GM23338 (cell line): ENCODE results near the gene C2CD3. TPM values are rescaled to one million over a fixed set of nuclear protein-coding genes. Genes with fewer than 3 reads are reported as not detected.

Experiments used
- ATAC-seq: fragments of 200-7000 bp; cut with Tn5 transposase; 3 replicates; pipeline ENCODE4 v1.9.1; 2020
- DNase-seq: peaks from one replicate; pipeline ENCODE4 v3.0.0-alpha.2; 2015; ENCODE audit warnings: low spot score
- H2AFZ ChIP-seq: fragments of 200-600 bp; sonication (generic); 2 replicates; pipeline ENCODE4 v1.8.0; 2016; ENCODE audit warnings: antibody characterized with exemption, mild to moderate bottlenecking, moderate library complexity
- H3F3A ChIP-seq: fragments of 200-600 bp; sonication (generic); replicated peaks from 2 replicates; pipeline ENCODE4 v1.8.0; 2017; ENCODE audit warnings: antibody characterized with exemption, mixed run types, low read depth
- H3K27ac ChIP-seq: fragments of 200-600 bp; sonication (generic); 2 replicates; pipeline ENCODE4 v1.6.1; 2016; ENCODE audit warnings: low read depth
- H3K27me3 ChIP-seq: fragments of 200-600 bp; sonication (generic); 2 replicates; pipeline ENCODE4 v1.8.0; 2016; ENCODE audit warnings: mild to moderate bottlenecking, mixed run types, moderate library complexity; ENCODE audit not compliant: insufficient read depth
- H3K36me3 ChIP-seq: fragments of 200-600 bp; sonication (generic); 2 replicates; pipeline ENCODE4 v1.8.0; 2016; ENCODE audit warnings: mild to moderate bottlenecking; ENCODE audit not compliant: insufficient read depth
- H3K4me1 ChIP-seq: fragments of 200-600 bp; sonication (generic); 2 replicates; pipeline ENCODE4 v1.8.0; 2016; ENCODE audit warnings: mild to moderate bottlenecking, moderate library complexity; ENCODE audit not compliant: insufficient read depth
- H3K4me2 ChIP-seq: fragments of 200-600 bp; sonication (generic); 2 replicates; pipeline ENCODE4 v1.7.1; 2017; ENCODE audit warnings: mixed run types
- H3K4me3 ChIP-seq: fragments of 200-600 bp; sonication (generic); 2 replicates; pipeline ENCODE4 v1.6.1; 2016; ENCODE audit warnings: mixed run types
- H3K79me2 ChIP-seq: fragments of 200-600 bp; sonication (generic); replicated peaks from 2 replicates; pipeline ENCODE4 v1.8.0; 2017; ENCODE audit warnings: mild to moderate bottlenecking; ENCODE audit not compliant: insufficient read depth
- H3K9me2 ChIP-seq: fragments of 200-600 bp; sonication (generic); 2 replicates; pipeline ENCODE4 v1.8.0; 2017; ENCODE audit not compliant: insufficient read depth
- H4K20me1 ChIP-seq: fragments of 200-600 bp; sonication (generic); replicated peaks from 2 replicates; pipeline ENCODE4 v1.8.0; 2017; ENCODE audit warnings: mild to moderate bottlenecking; ENCODE audit not compliant: insufficient read depth
- H3K27ac Mint-ChIP-seq: 2 replicates; pipeline ENCODE4 v1.8.0; 2020; ENCODE audit warnings: inconsistent platforms, mild to moderate bottlenecking, moderate library complexity, mixed read lengths
- H3K27me3 Mint-ChIP-seq: 3 replicates; pipeline ENCODE4 v1.8.0; 2022; ENCODE audit warnings: low read depth, mild to moderate bottlenecking, moderate library complexity, mixed read lengths, inconsistent platforms; ENCODE audit not compliant: insufficient read depth, poor library complexity
- H3K36me3 Mint-ChIP-seq: 3 replicates; pipeline ENCODE4 v1.8.0; 2021; ENCODE audit warnings: low read depth, mild to moderate bottlenecking, inconsistent platforms, moderate library complexity, mixed read lengths
- H3K4me1 Mint-ChIP-seq: 3 replicates; pipeline ENCODE4 v1.8.0; 2020; ENCODE audit warnings: mild to moderate bottlenecking, inconsistent platforms, mixed read lengths
- H3K4me3 Mint-ChIP-seq: 3 replicates; pipeline ENCODE4 v1.8.0; 2021; ENCODE audit warnings: moderate library complexity, mild to moderate bottlenecking, inconsistent platforms, mixed read lengths
- H3K9me3 Mint-ChIP-seq: 3 replicates; pipeline ENCODE4 v1.8.0; 2020; ENCODE audit warnings: moderate library complexity, mild to moderate bottlenecking, inconsistent platforms, mixed read lengths
- CREB1 ChIP-seq: fragments of 250-450 bp; sonication (Bioruptor Pico); IDR thresholded peaks from 2 replicates; pipeline ENCODE4 v1.5.0; 2020; ENCODE audit warnings: low read depth, mild to moderate bottlenecking, moderate library complexity
- EZH2 ChIP-seq: fragments of 200-600 bp; sonication (generic); IDR thresholded peaks from one replicate; pipeline ENCODE4 v1.8.0; 2017; ENCODE audit warnings: antibody characterized with exemption, mild to moderate bottlenecking, low read depth; ENCODE audit not compliant: unreplicated experiment
- EZH2phosphoT487 ChIP-seq: fragments of 200-600 bp; sonication (generic); IDR thresholded peaks from one replicate; pipeline ENCODE4 v1.8.1; 2018; ENCODE audit warnings: antibody characterized with exemption; ENCODE audit not compliant: unreplicated experiment
- JUNB ChIP-seq: IDR thresholded peaks from one replicate; pipeline ENCODE4 v1.6.1; 2016; ENCODE audit warnings: antibody characterized with exemption; ENCODE audit not compliant: unreplicated experiment
- NANOG ChIP-seq: IDR thresholded peaks from 2 replicates; pipeline ENCODE4 v1.6.1; 2016; ENCODE audit warnings: antibody characterized with exemption, borderline replicate concordance
- POLR2AphosphoS5 ChIP-seq: IDR thresholded peaks from 2 replicates; pipeline ENCODE4 v1.6.1; 2016; ENCODE audit warnings: antibody characterized with exemption, low read depth
- STAT1 ChIP-seq: IDR thresholded peaks from one replicate; pipeline ENCODE4 v1.6.1; 2016; ENCODE audit warnings: antibody characterized with exemption; ENCODE audit not compliant: unreplicated experiment
- ZNF114 ChIP-seq: fragments of 250-450 bp; sonication (Bioruptor Pico); IDR thresholded peaks from 2 replicates; pipeline ENCODE4 v1.5.0; 2020; ENCODE audit warnings: mild to moderate bottlenecking, moderate library complexity
- ZNF331 ChIP-seq: fragments of 250-450 bp; sonication (Bioruptor Pico); IDR thresholded peaks from 2 replicates; pipeline ENCODE4 v1.5.0; 2020; ENCODE audit warnings: low read depth, mild to moderate bottlenecking, moderate library complexity
- polyA plus RNA-seq: library from polyadenylated mRNA; unstranded; fragments of >200 nt; fragmentation: Nextera tagmentation; extraction: Ambion mirVana; gene quantifications from 2 replicates; pipeline ENCODE4 v1.2.1, GENCODE V29; 2016
- total RNA-seq: library from RNA; depleted of rRNA; stranded (reverse); fragments of >200 nt; shearing (Covaris generic); gene quantifications from 2 replicates; pipeline ENCODE4 v1.2.3, GENCODE V29; 2014
- TF ChIP-seq, protein P1 (sequence below), 2 experiments: fragments of 200-600 bp in 1 of 2; sonication (generic) in 1 of 2; conservative IDR thresholded peaks; 2 replicates each; pipeline versions ENCODE4 v1.5.1 to v1.6.1; 2016 to 2017; ENCODE audit warnings: antibody characterized with exemption in 2 of 2, low read depth in 2 of 2, mild to moderate bottlenecking in 2 of 2, moderate library complexity in 1 of 2
- TF ChIP-seq, protein P2 (sequence below): IDR thresholded peaks from one replicate; pipeline ENCODE4 v1.6.1; 2018; ENCODE audit warnings: antibody characterized with exemption; ENCODE audit not compliant: unreplicated experiment
- TF ChIP-seq, protein P3 (sequence below): IDR thresholded peaks from 2 replicates; pipeline ENCODE4 v1.6.1; 2016; ENCODE audit warnings: antibody characterized with exemption
- TF ChIP-seq, protein P4 (sequence below): fragments of 250-450 bp; sonication (Bioruptor Pico); IDR thresholded peaks from 2 replicates; pipeline ENCODE4 v1.5.0; 2020; ENCODE audit warnings: mild to moderate bottlenecking, moderate library complexity

C2CD3 gene
- total and polyA plus RNA-seq, 2 experiments from 2014 or later, result 15.5 to 29.5 TPM

DNA sequence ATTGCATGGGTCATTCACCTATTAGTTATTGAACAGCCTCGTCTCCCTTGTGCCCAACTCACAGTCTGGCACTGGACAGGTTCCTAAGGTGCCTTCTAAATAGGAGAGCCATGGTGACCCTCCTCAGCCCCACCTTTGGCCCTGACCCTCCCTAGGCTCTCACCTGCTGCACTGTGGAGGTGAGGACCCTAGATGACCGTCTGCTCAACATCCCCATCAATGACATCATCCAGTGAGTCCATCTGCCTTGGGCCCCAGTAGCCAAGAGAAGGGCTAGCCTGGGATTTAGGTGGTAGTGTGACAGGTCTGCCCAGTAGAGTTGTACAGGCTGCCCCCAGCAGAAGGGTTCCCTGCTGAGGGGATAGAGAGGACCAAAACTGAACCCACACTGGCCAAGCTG is 201.7 kb downstream of the C2CD3 start:
- TF ChIP-seq, protein P1, sequence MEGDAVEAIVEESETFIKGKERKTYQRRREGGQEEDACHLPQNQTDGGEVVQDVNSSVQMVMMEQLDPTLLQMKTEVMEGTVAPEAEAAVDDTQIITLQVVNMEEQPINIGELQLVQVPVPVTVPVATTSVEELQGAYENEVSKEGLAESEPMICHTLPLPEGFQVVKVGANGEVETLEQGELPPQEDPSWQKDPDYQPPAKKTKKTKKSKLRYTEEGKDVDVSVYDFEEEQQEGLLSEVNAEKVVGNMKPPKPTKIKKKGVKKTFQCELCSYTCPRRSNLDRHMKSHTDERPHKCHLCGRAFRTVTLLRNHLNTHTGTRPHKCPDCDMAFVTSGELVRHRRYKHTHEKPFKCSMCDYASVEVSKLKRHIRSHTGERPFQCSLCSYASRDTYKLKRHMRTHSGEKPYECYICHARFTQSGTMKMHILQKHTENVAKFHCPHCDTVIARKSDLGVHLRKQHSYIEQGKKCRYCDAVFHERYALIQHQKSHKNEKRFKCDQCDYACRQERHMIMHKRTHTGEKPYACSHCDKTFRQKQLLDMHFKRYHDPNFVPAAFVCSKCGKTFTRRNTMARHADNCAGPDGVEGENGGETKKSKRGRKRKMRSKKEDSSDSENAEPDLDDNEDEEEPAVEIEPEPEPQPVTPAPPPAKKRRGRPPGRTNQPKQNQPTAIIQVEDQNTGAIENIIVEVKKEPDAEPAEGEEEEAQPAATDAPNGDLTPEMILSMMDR (conservative IDR thresholded peaks at IDR 0.05; ENCODE audit: low read depth in 2 of 2), result no peak
- TF ChIP-seq CREB1 (CRISPR knock-in tag) (no peak), POLR2AphosphoS5 (no peak), NANOG (no peak), EZH2 (no peak), ZNF114 (CRISPR knock-in tag) (no peak), JUNB (no peak), ZNF331 (no peak), EZH2phosphoT487 (no peak), STAT1 (no peak)
- TF ChIP-seq, protein P2, sequence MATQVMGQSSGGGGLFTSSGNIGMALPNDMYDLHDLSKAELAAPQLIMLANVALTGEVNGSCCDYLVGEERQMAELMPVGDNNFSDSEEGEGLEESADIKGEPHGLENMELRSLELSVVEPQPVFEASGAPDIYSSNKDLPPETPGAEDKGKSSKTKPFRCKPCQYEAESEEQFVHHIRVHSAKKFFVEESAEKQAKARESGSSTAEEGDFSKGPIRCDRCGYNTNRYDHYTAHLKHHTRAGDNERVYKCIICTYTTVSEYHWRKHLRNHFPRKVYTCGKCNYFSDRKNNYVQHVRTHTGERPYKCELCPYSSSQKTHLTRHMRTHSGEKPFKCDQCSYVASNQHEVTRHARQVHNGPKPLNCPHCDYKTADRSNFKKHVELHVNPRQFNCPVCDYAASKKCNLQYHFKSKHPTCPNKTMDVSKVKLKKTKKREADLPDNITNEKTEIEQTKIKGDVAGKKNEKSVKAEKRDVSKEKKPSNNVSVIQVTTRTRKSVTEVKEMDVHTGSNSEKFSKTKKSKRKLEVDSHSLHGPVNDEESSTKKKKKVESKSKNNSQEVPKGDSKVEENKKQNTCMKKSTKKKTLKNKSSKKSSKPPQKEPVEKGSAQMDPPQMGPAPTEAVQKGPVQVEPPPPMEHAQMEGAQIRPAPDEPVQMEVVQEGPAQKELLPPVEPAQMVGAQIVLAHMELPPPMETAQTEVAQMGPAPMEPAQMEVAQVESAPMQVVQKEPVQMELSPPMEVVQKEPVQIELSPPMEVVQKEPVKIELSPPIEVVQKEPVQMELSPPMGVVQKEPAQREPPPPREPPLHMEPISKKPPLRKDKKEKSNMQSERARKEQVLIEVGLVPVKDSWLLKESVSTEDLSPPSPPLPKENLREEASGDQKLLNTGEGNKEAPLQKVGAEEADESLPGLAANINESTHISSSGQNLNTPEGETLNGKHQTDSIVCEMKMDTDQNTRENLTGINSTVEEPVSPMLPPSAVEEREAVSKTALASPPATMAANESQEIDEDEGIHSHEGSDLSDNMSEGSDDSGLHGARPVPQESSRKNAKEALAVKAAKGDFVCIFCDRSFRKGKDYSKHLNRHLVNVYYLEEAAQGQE, result no peak
- TF ChIP-seq, protein P3, sequence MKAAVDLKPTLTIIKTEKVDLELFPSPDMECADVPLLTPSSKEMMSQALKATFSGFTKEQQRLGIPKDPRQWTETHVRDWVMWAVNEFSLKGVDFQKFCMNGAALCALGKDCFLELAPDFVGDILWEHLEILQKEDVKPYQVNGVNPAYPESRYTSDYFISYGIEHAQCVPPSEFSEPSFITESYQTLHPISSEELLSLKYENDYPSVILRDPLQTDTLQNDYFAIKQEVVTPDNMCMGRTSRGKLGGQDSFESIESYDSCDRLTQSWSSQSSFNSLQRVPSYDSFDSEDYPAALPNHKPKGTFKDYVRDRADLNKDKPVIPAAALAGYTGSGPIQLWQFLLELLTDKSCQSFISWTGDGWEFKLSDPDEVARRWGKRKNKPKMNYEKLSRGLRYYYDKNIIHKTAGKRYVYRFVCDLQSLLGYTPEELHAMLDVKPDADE, result no peak
- TF ChIP-seq, protein P4, sequence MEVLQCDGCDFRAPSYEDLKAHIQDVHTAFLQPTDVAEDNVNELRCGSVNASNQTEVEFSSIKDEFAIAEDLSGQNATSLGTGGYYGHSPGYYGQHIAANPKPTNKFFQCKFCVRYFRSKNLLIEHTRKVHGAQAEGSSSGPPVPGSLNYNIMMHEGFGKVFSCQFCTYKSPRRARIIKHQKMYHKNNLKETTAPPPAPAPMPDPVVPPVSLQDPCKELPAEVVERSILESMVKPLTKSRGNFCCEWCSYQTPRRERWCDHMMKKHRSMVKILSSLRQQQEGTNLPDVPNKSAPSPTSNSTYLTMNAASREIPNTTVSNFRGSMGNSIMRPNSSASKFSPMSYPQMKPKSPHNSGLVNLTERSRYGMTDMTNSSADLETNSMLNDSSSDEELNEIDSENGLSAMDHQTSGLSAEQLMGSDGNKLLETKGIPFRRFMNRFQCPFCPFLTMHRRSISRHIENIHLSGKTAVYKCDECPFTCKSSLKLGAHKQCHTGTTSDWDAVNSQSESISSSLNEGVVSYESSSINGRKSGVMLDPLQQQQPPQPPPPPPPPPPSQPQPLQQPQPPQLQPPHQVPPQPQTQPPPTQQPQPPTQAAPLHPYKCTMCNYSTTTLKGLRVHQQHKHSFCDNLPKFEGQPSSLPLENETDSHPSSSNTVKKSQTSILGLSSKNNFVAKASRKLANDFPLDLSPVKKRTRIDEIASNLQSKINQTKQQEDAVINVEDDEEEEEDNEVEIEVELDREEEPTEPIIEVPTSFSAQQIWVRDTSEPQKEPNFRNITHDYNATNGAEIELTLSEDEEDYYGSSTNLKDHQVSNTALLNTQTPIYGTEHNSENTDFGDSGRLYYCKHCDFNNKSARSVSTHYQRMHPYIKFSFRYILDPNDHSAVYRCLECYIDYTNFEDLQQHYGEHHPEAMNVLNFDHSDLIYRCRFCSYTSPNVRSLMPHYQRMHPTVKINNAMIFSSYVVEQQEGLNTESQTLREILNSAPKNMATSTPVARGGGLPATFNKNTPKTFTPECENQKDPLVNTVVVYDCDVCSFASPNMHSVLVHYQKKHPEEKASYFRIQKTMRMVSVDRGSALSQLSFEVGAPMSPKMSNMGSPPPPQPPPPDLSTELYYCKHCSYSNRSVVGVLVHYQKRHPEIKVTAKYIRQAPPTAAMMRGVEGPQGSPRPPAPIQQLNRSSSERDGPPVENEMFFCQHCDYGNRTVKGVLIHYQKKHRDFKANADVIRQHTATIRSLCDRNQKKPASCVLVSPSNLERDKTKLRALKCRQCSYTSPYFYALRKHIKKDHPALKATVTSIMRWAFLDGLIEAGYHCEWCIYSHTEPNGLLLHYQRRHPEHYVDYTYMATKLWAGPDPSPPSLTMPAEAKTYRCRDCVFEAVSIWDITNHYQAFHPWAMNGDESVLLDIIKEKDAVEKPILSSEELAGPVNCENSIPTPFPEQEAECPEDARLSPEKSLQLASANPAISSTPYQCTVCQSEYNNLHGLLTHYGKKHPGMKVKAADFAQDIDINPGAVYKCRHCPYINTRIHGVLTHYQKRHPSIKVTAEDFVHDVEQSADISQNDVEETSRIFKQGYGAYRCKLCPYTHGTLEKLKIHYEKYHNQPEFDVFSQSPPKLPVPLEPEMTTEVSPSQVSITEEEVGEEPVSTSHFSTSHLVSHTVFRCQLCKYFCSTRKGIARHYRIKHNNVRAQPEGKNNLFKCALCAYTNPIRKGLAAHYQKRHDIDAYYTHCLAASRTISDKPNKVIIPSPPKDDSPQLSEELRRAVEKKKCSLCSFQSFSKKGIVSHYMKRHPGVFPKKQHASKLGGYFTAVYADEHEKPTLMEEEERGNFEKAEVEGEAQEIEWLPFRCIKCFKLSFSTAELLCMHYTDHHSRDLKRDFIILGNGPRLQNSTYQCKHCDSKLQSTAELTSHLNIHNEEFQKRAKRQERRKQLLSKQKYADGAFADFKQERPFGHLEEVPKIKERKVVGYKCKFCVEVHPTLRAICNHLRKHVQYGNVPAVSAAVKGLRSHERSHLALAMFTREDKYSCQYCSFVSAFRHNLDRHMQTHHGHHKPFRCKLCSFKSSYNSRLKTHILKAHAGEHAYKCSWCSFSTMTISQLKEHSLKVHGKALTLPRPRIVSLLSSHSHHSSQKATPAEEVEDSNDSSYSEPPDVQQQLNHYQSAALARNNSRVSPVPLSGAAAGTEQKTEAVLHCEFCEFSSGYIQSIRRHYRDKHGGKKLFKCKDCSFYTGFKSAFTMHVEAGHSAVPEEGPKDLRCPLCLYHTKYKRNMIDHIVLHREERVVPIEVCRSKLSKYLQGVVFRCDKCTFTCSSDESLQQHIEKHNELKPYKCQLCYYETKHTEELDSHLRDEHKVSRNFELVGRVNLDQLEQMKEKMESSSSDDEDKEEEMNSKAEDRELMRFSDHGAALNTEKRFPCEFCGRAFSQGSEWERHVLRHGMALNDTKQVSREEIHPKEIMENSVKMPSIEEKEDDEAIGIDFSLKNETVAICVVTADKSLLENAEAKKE (CRISPR knock-in tag), result no peak
- no peaks in the 10 kb centered on the region for H3K79me2 ChIP-seq
- peaks cover 3% of the 10 kb centered on the region; the same call in 1 of the 3 replicates for H3K36me3 Mint-ChIP-seq
- no peaks in the 10 kb centered on the region for H3K36me3 ChIP-seq
- H3K27me3 Mint-ChIP-seq, result peaks cover 10% of the 10 kb centered on the region
- H3K9me3 Mint-ChIP-seq, result no peaks in the 10 kb centered on the region; the same call in 2 of the 3 replicates
- DNase-seq, result no peak
- H3K27ac ChIP-seq, result no peak overlapping the region
- no peaks in the 10 kb centered on the region for H3K27me3 ChIP-seq
- H4K20me1 ChIP-seq, result no peaks in the 10 kb centered on the region
- H3K4me3 Mint-ChIP-seq, result no peak overlapping the region
- H3K4me3 ChIP-seq, result no peak overlapping the region
- H3K4me2 ChIP-seq, result no peak overlapping the region
- H3K4me1 ChIP-seq, result peaks cover 4% of the 10 kb centered on the region; the same call in 1 of the 2 replicates
- H3K9me2 ChIP-seq, result no peaks in the 10 kb centered on the region
- H3F3A ChIP-seq, result 0 out of 2 replicates have a peak, but pooled peaks cover 8% of the 10 kb centered on the region
- H2AFZ ChIP-seq, result no peak overlapping the region
- peaks cover 9% of the 10 kb centered on the region for H3K4me1 Mint-ChIP-seq
- H3K27ac Mint-ChIP-seq, result no peak overlapping the region
- no peak for ATAC-seq
